GM03348 (cell line): ENCODE results near the gene CEP85.
A peak's percentile ranks its signal among the peaks of the same experiment; 100 is the strongest.
"Not testable (repeated sequence)": the region's sequence is repeated elsewhere in the genome, so short reads cannot be mapped to it uniquely, and the experiment has no call there.

Experiments used
- DNase-seq: peaks from one replicate; pipeline ENCODE4 v3.0.0; 2012; ENCODE audit warnings: low spot score

The CEP85 gene

GRCh38 chr1:26221094-26221493 lies 12.9 kb upstream of the CEP85 start:
- no peak for DNase-seq

- no peak for DNase-seq
Observed at GRCh38 chr1:26224606-26225005, 9.4 kb upstream of the CEP85 start.

- peak; percentile 46 for DNase-seq
Observed at GRCh38 chr1:26225033-26225831, 8.8 kb upstream of the CEP85 start.

- DNase-seq, result not testable (repeated sequence)
Observed at GRCh38 chr1:26230682-26231081, 3.3 kb upstream of the CEP85 start.

GRCh38 chr1:26234644-26235370 lies 807 bp downstream of the CEP85 start:
- peak; percentile 34 for DNase-seq

- DNase-seq, result no peak
Observed at GRCh38 chr1:26237230-26237966, 3.4 kb downstream of the CEP85 start.

- DNase-seq, result peak; percentile 79
Observed at GRCh38 chr1:26239936-26240335, 5.9 kb downstream of the CEP85 start.

GRCh38 chr1:26252718-26253117 lies 18.7 kb downstream of the CEP85 start:
- DNase-seq, result no peak

- no peak for DNase-seq
Observed at GRCh38 chr1:26254404-26254803, 20.4 kb downstream of the CEP85 start.

- no peak for DNase-seq
Observed at GRCh38 chr1:26257222-26257621, 23.2 kb downstream of the CEP85 start.

- DNase-seq, result no peak
Observed at GRCh38 chr1:26259005-26259404, 25.0 kb downstream of the CEP85 start.

GRCh38 chr1:26259578-26259977 lies 25.6 kb downstream of the CEP85 start:
- no peak for DNase-seq

- no peak for DNase-seq
Observed at GRCh38 chr1:26263212-26263611, 29.2 kb downstream of the CEP85 start.

GRCh38 chr1:26265405-26265804 lies 31.4 kb downstream of the CEP85 start:
- no peak for DNase-seq

- no peak for DNase-seq
Observed at GRCh38 chr1:26268290-26269197, 34.5 kb downstream of the CEP85 start.

GRCh38 chr1:26269198-26269550 lies 35.2 kb downstream of the CEP85 start:
- no peak for DNase-seq

GRCh38 chr1:26274801-26275425 lies 40.9 kb downstream of the CEP85 start:
- no peak for DNase-seq

GRCh38 chr1:26275580-26276431 lies 41.8 kb downstream of the CEP85 start:
- DNase-seq, result peak; percentile 93

GRCh38 chr1:26276432-26276838 lies 42.4 kb downstream of the CEP85 start:
- DNase-seq, result no peak

- DNase-seq, result no peak
Observed at GRCh38 chr1:26277261-26277661, 43.3 kb downstream of the CEP85 start.
